ENCODE data around the gene SYS1. TPM values are rescaled to one million over a fixed set of nuclear protein-coding genes. Genes with fewer than 3 reads are reported as not detected.

The SYS1 gene
- total RNA-seq, 1 donor from 2014 or later: 41.3 TPM

- DNase-seq (ENCODE audit: low spot score): no peak
These were observed 7.5 kb upstream of the SYS1 start for GRCh38 chr20:45355209-45356084.

- DNase-seq (ENCODE audit: low spot score): peak; percentile 81
These were observed 4.5 kb upstream of the SYS1 start for GRCh38 chr20:45358282-45359068.

- DNase-seq (ENCODE audit: low spot score): no peak
These were observed 3.9 kb upstream of the SYS1 start for GRCh38 chr20:45359069-45359405.

GRCh38 chr20:45359406-45360148 is 3.4 kb upstream of the SYS1 start:
- peak; percentile 71 for DNase-seq (ENCODE audit: low spot score)

- no peak for DNase-seq (ENCODE audit: low spot score)
These were observed 1.2 kb upstream of the SYS1 start for GRCh38 chr20:45361793-45362192.

- no peak for DNase-seq (ENCODE audit: low spot score)
These were observed 896 bp downstream of the SYS1 start for GRCh38 chr20:45363611-45364492.

GRCh38 chr20:45365444-45365970 is 2.6 kb downstream of the SYS1 start:
- no peak for DNase-seq (ENCODE audit: low spot score)

- no peak for DNase-seq (ENCODE audit: low spot score)
These were observed 3.2 kb downstream of the SYS1 start for GRCh38 chr20:45366192-45366591.

GRCh38 chr20:45366631-45367030 is 3.7 kb downstream of the SYS1 start:
- no peak for DNase-seq (ENCODE audit: low spot score)

- DNase-seq (ENCODE audit: low spot score): no peak
These were observed 4.2 kb downstream of the SYS1 start for GRCh38 chr20:45367126-45367525.

- DNase-seq (ENCODE audit: low spot score): no peak
These were observed 5.4 kb downstream of the SYS1 start for GRCh38 chr20:45368221-45368980.

- no peak for DNase-seq (ENCODE audit: low spot score)
These were observed 7.7 kb downstream of the SYS1 start for GRCh38 chr20:45370571-45371160.

GRCh38 chr20:45372241-45372640 is 9.3 kb downstream of the SYS1 start:
- no peak for DNase-seq (ENCODE audit: low spot score)

- DNase-seq (ENCODE audit: low spot score): peak; percentile 36
These were observed 9.8 kb downstream of the SYS1 start for GRCh38 chr20:45372646-45373352.

GRCh38 chr20:45373353-45374100 is 10.6 kb downstream of the SYS1 start:
- DNase-seq (ENCODE audit: low spot score): peak; percentile 87

GRCh38 chr20:45374101-45374467 is 11.1 kb downstream of the SYS1 start:
- DNase-seq (ENCODE audit: low spot score): no peak

- no peak for DNase-seq (ENCODE audit: low spot score)
These were observed 12.0 kb downstream of the SYS1 start for GRCh38 chr20:45374966-45375365.

GRCh38 chr20:45377269-45377668 is 14.3 kb downstream of the SYS1 start:
- DNase-seq (ENCODE audit: low spot score): no peak

GRCh38 chr20:45378191-45378590 is 15.2 kb downstream of the SYS1 start, which contains the start of gene TP53TG5:
TP53TG5 (minus strand) TSS chr20:45378325; CDS start chr20:45378236, 89 bp downstream.
- DNase-seq (ENCODE audit: low spot score): no peak

Measured in mucosa of gallbladder (tissue), 1 donor.